PFSK-1 (cell line): Measurements from ENCODE around the gene TPSG1.

Experiments used
- FOXP2 ChIP-seq: optimal IDR thresholded peaks from 2 replicates; pipeline ENCODE3; 2011; ENCODE audit warnings: borderline replicate concordance, control low read depth, inconsistent platforms; ENCODE audit not compliant: insufficient read depth; ENCODE audit errors: extremely low read length, extremely low read depth
- POLR2AphosphoS5 ChIP-seq: IDR thresholded peaks from 2 replicates; pipeline ENCODE4 v1.6.1; 2012; ENCODE audit warnings: low read depth, mild to moderate bottlenecking, control low read depth, low read length, moderate library complexity
- SIN3A ChIP-seq: IDR thresholded peaks from 2 replicates; pipeline ENCODE4 v1.6.1; 2012; ENCODE audit warnings: mild to moderate bottlenecking, low read length, moderate library complexity, borderline replicate concordance; ENCODE audit not compliant: insufficient read depth
- TAF1 ChIP-seq: IDR thresholded peaks from 2 replicates; pipeline ENCODE4 v1.6.1; 2012; ENCODE audit warnings: low read length, control low read depth, borderline replicate concordance; ENCODE audit not compliant: insufficient read depth
- TF ChIP-seq, protein P1 (sequence below), 2 experiments: IDR thresholded peaks; 2 replicates each; pipeline versions ENCODE4 v1.6.1 to v1.8.0; 2011 to 2012; ENCODE audit warnings: low read depth in 2 of 2, low read length in 2 of 2, control low read depth in 1 of 2, inconsistent platforms in 1 of 2, mild to moderate bottlenecking in 1 of 2, moderate library complexity in 1 of 2; ENCODE audit not compliant: insufficient read depth in 1 of 2

TPSG1 gene

DNA sequence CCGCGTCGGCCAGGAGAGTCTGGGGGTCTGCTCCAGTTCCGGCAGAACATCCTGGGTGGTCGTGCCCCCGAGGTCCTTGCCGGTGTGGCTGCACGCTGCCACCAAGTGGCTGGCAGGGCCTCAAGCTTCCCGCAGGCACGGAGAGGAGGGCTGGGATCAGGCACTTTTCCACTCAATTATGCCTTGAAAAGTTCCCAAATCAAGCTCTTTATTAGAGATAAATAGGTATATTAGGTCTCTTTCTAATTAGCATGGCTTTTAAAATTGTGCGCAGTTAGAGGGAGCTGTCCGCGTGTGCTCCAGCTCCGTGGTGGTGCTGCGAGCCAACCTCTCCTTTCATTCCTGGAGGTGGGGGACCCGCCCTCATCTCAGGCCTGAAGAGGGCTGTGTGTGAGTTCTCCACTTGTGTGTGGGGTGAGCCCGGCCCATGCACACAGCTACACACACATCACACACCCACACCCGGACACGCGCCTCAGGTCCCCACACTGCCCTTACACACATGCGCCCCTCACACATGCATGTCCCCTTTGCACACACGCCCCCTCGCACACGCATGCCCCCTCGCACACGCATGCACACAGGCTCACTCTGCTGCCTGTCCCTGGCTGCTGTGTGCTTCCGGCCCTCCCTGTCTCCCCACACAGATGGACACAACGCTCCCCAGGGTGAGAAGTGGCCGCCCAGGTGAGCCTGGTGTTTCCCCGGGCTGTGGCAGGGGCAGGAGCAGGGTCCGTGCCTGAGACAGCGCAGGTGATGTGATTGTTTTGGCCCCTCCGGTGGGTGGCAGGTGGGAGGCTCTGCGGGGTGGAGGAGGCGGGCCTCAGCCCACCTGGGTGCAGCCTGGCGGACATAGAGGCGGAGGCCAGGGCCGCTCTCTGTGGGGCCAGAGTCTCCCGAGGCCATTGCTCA is 43.4 kb downstream of the TPSG1 start:
- no peak for TF ChIP-seq POLR2AphosphoS5
- no peak for TF ChIP-seq SIN3A
- TF ChIP-seq TAF1, result no peak
- TF ChIP-seq, protein P1, sequence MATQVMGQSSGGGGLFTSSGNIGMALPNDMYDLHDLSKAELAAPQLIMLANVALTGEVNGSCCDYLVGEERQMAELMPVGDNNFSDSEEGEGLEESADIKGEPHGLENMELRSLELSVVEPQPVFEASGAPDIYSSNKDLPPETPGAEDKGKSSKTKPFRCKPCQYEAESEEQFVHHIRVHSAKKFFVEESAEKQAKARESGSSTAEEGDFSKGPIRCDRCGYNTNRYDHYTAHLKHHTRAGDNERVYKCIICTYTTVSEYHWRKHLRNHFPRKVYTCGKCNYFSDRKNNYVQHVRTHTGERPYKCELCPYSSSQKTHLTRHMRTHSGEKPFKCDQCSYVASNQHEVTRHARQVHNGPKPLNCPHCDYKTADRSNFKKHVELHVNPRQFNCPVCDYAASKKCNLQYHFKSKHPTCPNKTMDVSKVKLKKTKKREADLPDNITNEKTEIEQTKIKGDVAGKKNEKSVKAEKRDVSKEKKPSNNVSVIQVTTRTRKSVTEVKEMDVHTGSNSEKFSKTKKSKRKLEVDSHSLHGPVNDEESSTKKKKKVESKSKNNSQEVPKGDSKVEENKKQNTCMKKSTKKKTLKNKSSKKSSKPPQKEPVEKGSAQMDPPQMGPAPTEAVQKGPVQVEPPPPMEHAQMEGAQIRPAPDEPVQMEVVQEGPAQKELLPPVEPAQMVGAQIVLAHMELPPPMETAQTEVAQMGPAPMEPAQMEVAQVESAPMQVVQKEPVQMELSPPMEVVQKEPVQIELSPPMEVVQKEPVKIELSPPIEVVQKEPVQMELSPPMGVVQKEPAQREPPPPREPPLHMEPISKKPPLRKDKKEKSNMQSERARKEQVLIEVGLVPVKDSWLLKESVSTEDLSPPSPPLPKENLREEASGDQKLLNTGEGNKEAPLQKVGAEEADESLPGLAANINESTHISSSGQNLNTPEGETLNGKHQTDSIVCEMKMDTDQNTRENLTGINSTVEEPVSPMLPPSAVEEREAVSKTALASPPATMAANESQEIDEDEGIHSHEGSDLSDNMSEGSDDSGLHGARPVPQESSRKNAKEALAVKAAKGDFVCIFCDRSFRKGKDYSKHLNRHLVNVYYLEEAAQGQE (IDR thresholded peaks at IDR 0.05; ENCODE audit: insufficient read depth in 1 of 2, low read depth in 2 of 2, low read length in 2 of 2), result no peak
- no peak for TF ChIP-seq FOXP2

DNA sequence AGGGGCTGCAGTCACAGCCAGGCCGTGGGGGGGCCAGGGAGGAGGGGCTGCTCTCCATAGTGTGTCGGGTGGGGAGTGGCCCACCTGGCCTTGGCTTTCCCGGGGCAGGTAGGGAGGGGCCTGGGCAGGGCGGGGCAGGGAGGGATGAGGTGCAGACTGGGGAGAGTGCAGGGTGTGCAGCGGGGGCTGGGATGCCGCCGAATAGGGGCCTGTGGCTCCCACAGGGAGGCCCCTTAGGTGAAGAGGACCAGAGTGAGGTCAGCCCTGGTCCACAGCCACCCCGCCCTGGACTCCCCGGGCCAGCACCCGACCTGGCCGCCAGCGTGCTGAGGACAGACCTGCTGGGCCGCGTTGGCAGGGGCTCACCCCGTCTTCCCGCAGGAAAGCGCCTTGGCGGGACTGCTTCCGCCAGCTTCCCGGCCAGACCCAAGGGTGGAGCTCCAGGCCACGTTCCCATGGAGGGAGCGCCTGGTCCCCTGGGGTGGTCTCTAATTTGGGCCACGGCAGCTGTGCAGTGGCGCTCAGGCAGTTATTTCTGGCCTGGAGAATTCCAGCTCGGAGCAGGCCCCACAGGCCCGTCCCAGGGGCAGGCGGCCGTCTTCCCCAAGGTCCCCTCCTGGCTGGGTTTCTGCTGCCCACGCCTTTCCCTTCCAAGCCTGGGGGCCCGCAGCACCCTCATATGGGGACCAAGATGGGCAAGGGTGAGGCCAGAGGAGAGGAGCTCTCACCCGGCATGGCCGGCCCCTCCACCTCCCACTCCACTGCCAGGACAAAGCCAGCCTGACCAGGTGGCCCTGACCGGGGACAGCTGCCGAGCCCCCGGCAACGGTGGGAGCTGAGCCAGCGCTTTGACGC is 44.3 kb downstream of the TPSG1 start:
- TF ChIP-seq SIN3A, result no peak
- TF ChIP-seq POLR2AphosphoS5, result no peak
- TF ChIP-seq, protein P1 (IDR thresholded peaks at IDR 0.05; ENCODE audit: insufficient read depth in 1 of 2, low read depth in 2 of 2, low read length in 2 of 2), result no peak
- TF ChIP-seq TAF1, result no peak
- TF ChIP-seq FOXP2, result no peak

DNA sequence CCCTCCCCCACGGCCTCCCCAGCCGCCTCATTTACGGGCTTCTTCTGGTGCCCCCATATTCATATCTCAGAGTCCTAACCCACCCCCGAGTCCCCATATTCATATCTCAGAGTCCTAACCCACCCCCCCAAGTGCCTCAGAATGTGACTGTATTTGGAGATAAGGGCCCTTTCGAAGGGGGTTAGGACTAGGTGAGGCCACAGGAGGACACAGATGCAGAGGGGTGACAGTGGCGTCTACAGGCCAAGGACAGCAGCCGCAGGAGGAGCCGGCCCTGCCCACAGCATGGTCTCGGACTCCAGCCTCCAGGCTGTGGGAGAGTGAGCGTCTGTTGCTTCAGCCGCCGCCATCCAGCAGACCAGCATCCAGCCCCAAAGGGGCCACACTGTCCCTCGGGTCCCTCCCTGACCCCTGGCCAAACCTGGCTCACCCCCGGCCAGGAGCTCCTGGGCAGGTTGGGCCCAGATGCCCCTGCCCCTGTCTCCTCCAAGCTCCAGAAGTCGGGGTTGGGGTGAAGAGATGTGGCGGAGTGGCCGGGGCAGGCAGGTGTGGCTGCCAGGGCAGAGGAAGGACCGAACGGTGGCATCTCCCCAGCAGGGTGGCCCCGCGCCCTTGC is 46.7 kb downstream of the TPSG1 start:
- TF ChIP-seq, protein P1 (IDR thresholded peaks at IDR 0.05; ENCODE audit: insufficient read depth in 1 of 2, low read depth in 2 of 2, low read length in 2 of 2), result no peak
- TF ChIP-seq POLR2AphosphoS5 (no peak), FOXP2 (no peak), SIN3A (no peak), TAF1 (no peak)

DNA sequence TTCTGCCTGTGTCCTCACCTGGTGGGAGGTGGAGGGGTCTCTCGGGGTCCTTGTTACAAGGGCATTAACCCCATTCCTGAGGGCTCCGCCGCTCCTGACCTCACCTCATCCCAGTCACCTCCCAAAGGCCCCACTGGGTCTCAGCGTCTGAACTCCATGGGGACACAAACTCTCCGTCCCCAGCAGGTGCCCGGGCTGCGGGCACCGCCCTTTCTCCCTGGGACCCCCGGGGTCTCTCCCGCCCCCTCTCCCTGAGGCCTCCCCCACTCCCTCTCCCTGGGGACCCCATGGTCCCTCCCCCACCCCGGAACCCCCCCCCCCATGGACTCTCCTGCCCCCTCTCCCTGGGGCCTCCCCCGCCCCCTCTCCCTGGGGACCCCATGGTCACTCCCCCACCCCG is 47.3 kb downstream of the TPSG1 start:
- no peak for TF ChIP-seq SIN3A
- TF ChIP-seq POLR2AphosphoS5, result no peak
- TF ChIP-seq TAF1, result no peak
- no peak for TF ChIP-seq FOXP2
- TF ChIP-seq, protein P1 (IDR thresholded peaks at IDR 0.05; ENCODE audit: insufficient read depth in 1 of 2, low read depth in 2 of 2, low read length in 2 of 2), result no peak
